Neural cell (in vitro differentiated cells): ENCODE measurements around the gene NPR3.

Source experiments
- EP300 ChIP-seq: fragments of 450-650 bp; conservative IDR thresholded peaks from 2 replicates; pipeline ENCODE4 v1.6.1; 2014; ENCODE audit warnings: antibody characterized with exemption, mild to moderate bottlenecking, moderate library complexity; ENCODE audit not compliant: poor library complexity, severe bottlenecking
- EZH2 ChIP-seq: fragments of 200-600, 300-800 bp; shearing (Covaris generic), sonication (generic); IDR thresholded peaks from 2 replicates; pipeline ENCODE4 v1.6.1; 2014; ENCODE audit warnings: antibody characterized with exemption, low read length, borderline replicate concordance, mild to moderate bottlenecking; ENCODE audit not compliant: insufficient read depth, poor library complexity, severe bottlenecking
- MXI1 ChIP-seq: fragments of 450-650 bp; conservative IDR thresholded peaks from 2 replicates; pipeline ENCODE4 v1.6.1; 2014; ENCODE audit warnings: antibody characterized with exemption, mild to moderate bottlenecking; ENCODE audit not compliant: poor library complexity, severe bottlenecking
- POLR2AphosphoS5 ChIP-seq: IDR thresholded peaks from 2 replicates; pipeline ENCODE4 v1.6.1; 2012
- RAD21 ChIP-seq: fragments of 450-650 bp; conservative IDR thresholded peaks from 2 replicates; pipeline ENCODE4 v1.6.1; 2014; ENCODE audit warnings: antibody characterized with exemption, mild to moderate bottlenecking, moderate library complexity
- REST ChIP-seq: IDR thresholded peaks from 2 replicates; pipeline ENCODE4 v1.6.1; 2012; ENCODE audit warnings: borderline replicate concordance
- TAF1 ChIP-seq: IDR thresholded peaks from 2 replicates; pipeline ENCODE4 v1.6.1; 2012; ENCODE audit warnings: low read depth
- TF ChIP-seq, protein P1 (sequence below): fragments of 450-650 bp; IDR thresholded peaks from 2 replicates; pipeline ENCODE4 v1.5.1; 2014; ENCODE audit warnings: antibody characterized with exemption, mild to moderate bottlenecking, moderate library complexity; ENCODE audit not compliant: poor library complexity, severe bottlenecking

- TF ChIP-seq, protein P1, sequence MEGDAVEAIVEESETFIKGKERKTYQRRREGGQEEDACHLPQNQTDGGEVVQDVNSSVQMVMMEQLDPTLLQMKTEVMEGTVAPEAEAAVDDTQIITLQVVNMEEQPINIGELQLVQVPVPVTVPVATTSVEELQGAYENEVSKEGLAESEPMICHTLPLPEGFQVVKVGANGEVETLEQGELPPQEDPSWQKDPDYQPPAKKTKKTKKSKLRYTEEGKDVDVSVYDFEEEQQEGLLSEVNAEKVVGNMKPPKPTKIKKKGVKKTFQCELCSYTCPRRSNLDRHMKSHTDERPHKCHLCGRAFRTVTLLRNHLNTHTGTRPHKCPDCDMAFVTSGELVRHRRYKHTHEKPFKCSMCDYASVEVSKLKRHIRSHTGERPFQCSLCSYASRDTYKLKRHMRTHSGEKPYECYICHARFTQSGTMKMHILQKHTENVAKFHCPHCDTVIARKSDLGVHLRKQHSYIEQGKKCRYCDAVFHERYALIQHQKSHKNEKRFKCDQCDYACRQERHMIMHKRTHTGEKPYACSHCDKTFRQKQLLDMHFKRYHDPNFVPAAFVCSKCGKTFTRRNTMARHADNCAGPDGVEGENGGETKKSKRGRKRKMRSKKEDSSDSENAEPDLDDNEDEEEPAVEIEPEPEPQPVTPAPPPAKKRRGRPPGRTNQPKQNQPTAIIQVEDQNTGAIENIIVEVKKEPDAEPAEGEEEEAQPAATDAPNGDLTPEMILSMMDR = no peak
- TF ChIP-seq EP300 (no peak), TAF1 (no peak), RAD21 (no peak), POLR2AphosphoS5 (no peak), REST (no peak), MXI1 (no peak), EZH2 (no peak)
Observed at GRCh38 chr5:32745317-32745716, 34.2 kb downstream of the NPR3 start.
